Activated CD8-positive, alpha-beta T cell treated with anti-CD3 and anti-CD28 coated beads for 36 hours (primary cell): ENCODE measurements around the gene CLPTM1. TPM values are rescaled to one million over a fixed set of nuclear protein-coding genes. Genes with fewer than 3 reads are reported as not detected.
"Not testable (repeated sequence)": the region's sequence is repeated elsewhere in the genome, so short reads cannot be mapped to it uniquely, and the experiment has no call there.

Experiments used
- ATAC-seq: fragments of 200-7000 bp; cut with Tn5 transposase; one replicate; pipeline ENCODE4 v1.10.0; 2021; ENCODE audit warnings: mild to moderate bottlenecking, moderate library complexity
- CTCF ChIA-PET: fragments of 350-600 bp; sonication (Branson Sonifier 250); formaldehyde crosslinking; loops from one replicate; lab custom pipeline; 2021; ENCODE audit warnings: antibody characterized with exemption; lab: Charles Lee
- POLR2A ChIA-PET: fragments of 350-600 bp; sonication (Branson Sonifier 250); formaldehyde crosslinking; loops from one replicate; lab custom pipeline; 2021; ENCODE audit warnings: antibody characterized with exemption; lab: Charles Lee
- DNase-seq: peaks from one replicate; pipeline ENCODE4 v3.0.0-alpha.2; 2020
- H3K27ac Mint-ChIP-seq: one replicate; pipeline ENCODE4 v1.8.0; 2021; ENCODE audit warnings: mild to moderate bottlenecking, mixed read lengths
- H3K27me3 Mint-ChIP-seq: one replicate; pipeline ENCODE4 v1.8.0; 2021; ENCODE audit warnings: mixed read lengths
- H3K36me3 Mint-ChIP-seq: one replicate; pipeline ENCODE4 v1.8.0; 2021; ENCODE audit warnings: low read depth, mixed read lengths
- H3K4me1 Mint-ChIP-seq: one replicate; pipeline ENCODE4 v1.8.0; 2021; ENCODE audit warnings: low read depth, mixed read lengths
- H3K4me3 Mint-ChIP-seq: one replicate; pipeline ENCODE4 v1.8.0; 2021; ENCODE audit warnings: mild to moderate bottlenecking, moderate library complexity, mixed read lengths
- H3K9me3 Mint-ChIP-seq: one replicate; pipeline ENCODE4 v1.8.0; 2021; ENCODE audit warnings: mixed read lengths
- CTCF ChIP-seq: fragments of 200-600 bp; IDR thresholded peaks from one replicate; pipeline ENCODE4 v1.8.0; 2022; ENCODE audit warnings: antibody characterized with exemption, mild to moderate bottlenecking
- intact Hi-C: fragments of 100-400 bp; cut with micrococcal nuclease; formaldehyde crosslinking; loops from one replicate; pipeline ENCODE4 v1.10.0; 2022
- total RNA-seq, 2 experiments: library from RNA; stranded (reverse); gene quantifications; one replicate each; pipeline ENCODE4 v1.2.3, GENCODE V29; 2021

The CLPTM1 gene
- total RNA-seq, 2 experiments from 2014 or later = 38.6 to 39.8 TPM

DNA sequence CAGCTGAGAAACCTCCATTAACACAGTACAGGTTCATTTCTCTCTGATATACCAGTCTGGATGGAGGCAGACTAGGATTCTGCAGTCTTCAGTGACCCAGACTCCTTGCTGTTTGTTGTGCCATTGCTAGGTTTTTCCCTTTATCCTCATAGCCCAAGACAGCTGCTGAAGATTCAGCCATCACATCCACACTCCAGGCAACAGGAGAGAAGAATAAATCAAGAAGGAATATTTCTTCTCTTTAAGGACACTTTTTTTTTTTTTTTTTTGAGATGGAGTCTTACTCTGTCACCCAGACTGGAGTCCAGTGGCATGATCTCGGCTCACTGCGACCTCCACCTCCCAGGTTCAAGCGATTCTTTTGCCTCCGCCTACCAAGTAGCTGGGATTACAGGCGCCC, 14.3 kb downstream of the CLPTM1 start:
- Mint-ChIP-seq H3K27me3 (no peaks in the 10 kb centered on the region), H3K9me3 (no peaks in the 10 kb centered on the region), H3K27ac (no peak overlapping the region), H3K4me1 (peaks cover 3% of the 10 kb centered on the region), H3K4me3 (no peak overlapping the region), H3K36me3 (peaks cover 12% of the 10 kb centered on the region)
- ATAC-seq (no peak), DNase-seq (no peak)
- POLR2A ChIA-PET = no interaction called here
- CTCF ChIA-PET = interaction anchor here (1.2 kb wide), 1 partner anchor 17 kb away, joined by 4 read pairs; no protein-coding TSS in a partner anchor
- TF ChIP-seq CTCF = no peak
- intact Hi-C loops = no loop called here

GRCh38 chr19:44971451-44971850, 16.3 kb downstream of the CLPTM1 start:
- H3K27me3 Mint-ChIP-seq, H3K27ac Mint-ChIP-seq, DNase-seq, H3K4me3 Mint-ChIP-seq, H3K9me3 Mint-ChIP-seq, intact Hi-C loops, ATAC-seq, H3K4me1 Mint-ChIP-seq: not testable (repeated sequence)
- ChIA-PET CTCF (interaction anchor here (0.9 to 1.3 kb wide), 2 partner anchors 11 to 20 kb away, joined by 3 read pairs; no protein-coding TSS in a partner anchor), POLR2A (interaction anchor here (0.6 to 1.1 kb wide), 2 partner anchors 15 to 388 kb away, joined by 3 read pairs; no protein-coding TSS in a partner anchor)
- H3K36me3 Mint-ChIP-seq = peaks cover 11% of the 10 kb centered on the region

GRCh38 chr19:44972802-44973201, 17.6 kb downstream of the CLPTM1 start:
- Mint-ChIP-seq H3K27me3 (no peaks in the 10 kb centered on the region), H3K27ac (no peak overlapping the region)
- CTCF ChIA-PET = no interaction called here

GRCh38 chr19:44973982-44974735, 19.0 kb downstream of the CLPTM1 start:
- POLR2A ChIA-PET = no interaction called here
- peaks cover 16% of the 10 kb centered on the region for H3K36me3 Mint-ChIP-seq

More at GRCh38 chr19:44972802-44973201, 17.6 kb downstream of the CLPTM1 start:
- POLR2A ChIA-PET = no interaction called here
- H3K9me3 Mint-ChIP-seq = no peaks in the 10 kb centered on the region
- intact Hi-C loops = no loop called here
- H3K4me3 Mint-ChIP-seq = no peak overlapping the region
- peaks cover 15% of the 10 kb centered on the region for H3K36me3 Mint-ChIP-seq
- TF ChIP-seq CTCF = no peak
- no peak for DNase-seq
- H3K4me1 Mint-ChIP-seq = peaks cover 3% of the 10 kb centered on the region
- no peak for ATAC-seq

GRCh38 chr19:44974857-44975256, 19.7 kb downstream of the CLPTM1 start:
- H3K27ac Mint-ChIP-seq = no peak overlapping the region
- intact Hi-C loops = no loop called here
- no peak for ATAC-seq
- H3K27me3 Mint-ChIP-seq = no peaks in the 10 kb centered on the region
- H3K4me3 Mint-ChIP-seq = no peak overlapping the region
- CTCF ChIA-PET = interaction anchor here (1.1 to 1.7 kb wide), 3 partner anchors 11 to 71 kb away, joined by 3 to 6 read pairs (median 3); no protein-coding TSS in a partner anchor
- peaks cover 17% of the 10 kb centered on the region for H3K36me3 Mint-ChIP-seq
- TF ChIP-seq CTCF = no peak
- H3K9me3 Mint-ChIP-seq = no peaks in the 10 kb centered on the region
- H3K4me1 Mint-ChIP-seq = peaks cover 3% of the 10 kb centered on the region
- POLR2A ChIA-PET = no interaction called here
- no peak for DNase-seq

More at GRCh38 chr19:44973982-44974735, 19.0 kb downstream of the CLPTM1 start:
- no peaks in the 10 kb centered on the region for H3K27me3 Mint-ChIP-seq
- CTCF ChIA-PET = interaction anchor here (1.1 to 1.7 kb wide), 3 partner anchors 12 to 71 kb away, joined by 3 to 6 read pairs (median 3); no protein-coding TSS in a partner anchor
- H3K27ac Mint-ChIP-seq = no peak overlapping the region
- no peaks in the 10 kb centered on the region for H3K9me3 Mint-ChIP-seq
- no peak overlapping the region for H3K4me3 Mint-ChIP-seq
- ATAC-seq = no peak
- H3K4me1 Mint-ChIP-seq = peaks cover 3% of the 10 kb centered on the region
- intact Hi-C loops = no loop called here
- DNase-seq = no peak
- TF ChIP-seq CTCF = no peak
